Measurements from ENCODE around the gene MICAL3.
"Not testable (repeated sequence)": the region's sequence is repeated elsewhere in the genome, so short reads cannot be mapped to it uniquely, and the experiment has no call there.

MICAL3 gene

GRCh38 chr22:18024276-18024939, at the start of gene MICAL3:
MICAL3 (minus strand) TSS chr22:18024561; CDS start chr22:17906812, 117,749 bp downstream.
- DNase-seq = peak; percentile 58

GRCh38 chr22:18073927-18074326, 49.6 kb upstream of the MICAL3 start:
- DNase-seq = not testable (repeated sequence)

DNA sequence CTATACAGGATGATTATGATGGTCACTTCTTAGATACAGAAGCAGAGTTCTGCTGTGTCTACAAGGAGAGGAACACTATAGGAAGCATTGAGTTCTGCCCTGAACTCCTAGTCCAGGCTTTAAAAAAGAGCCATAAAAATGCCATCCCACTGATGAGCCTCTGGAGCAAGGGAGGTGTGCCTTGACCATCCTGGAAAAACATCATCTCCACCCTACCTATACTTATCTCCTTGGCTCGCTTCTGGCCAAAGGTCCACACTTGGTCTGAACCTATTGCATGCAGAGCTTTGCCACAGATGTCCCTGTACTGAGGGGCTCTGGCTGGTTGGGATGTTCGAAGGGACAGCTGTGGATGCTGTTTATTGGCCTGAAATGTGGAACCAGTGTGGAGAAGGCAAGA, 49.1 kb upstream of the MICAL3 start:
- DNase-seq = no peak

GRCh38 chr22:18071968-18072310, 47.6 kb upstream of the MICAL3 start:
- no peak for DNase-seq

- DNase-seq = not testable (repeated sequence)
These were observed 47.1 kb upstream of the MICAL3 start for GRCh38 chr22:18071307-18071967.

- peak; percentile 21 for DNase-seq
These were observed 46.4 kb upstream of the MICAL3 start for GRCh38 chr22:18070556-18071306.

- DNase-seq = no peak
These were observed 45.7 kb upstream of the MICAL3 start for GRCh38 chr22:18070041-18070440.

- DNase-seq = no peak
These were observed 44.7 kb upstream of the MICAL3 start for GRCh38 chr22:18069041-18069440.

- no peak for DNase-seq
These were observed 44.1 kb upstream of the MICAL3 start for GRCh38 chr22:18068381-18068988.

- DNase-seq = no peak
These were observed 43.4 kb upstream of the MICAL3 start for GRCh38 chr22:18067548-18068341.

DNA sequence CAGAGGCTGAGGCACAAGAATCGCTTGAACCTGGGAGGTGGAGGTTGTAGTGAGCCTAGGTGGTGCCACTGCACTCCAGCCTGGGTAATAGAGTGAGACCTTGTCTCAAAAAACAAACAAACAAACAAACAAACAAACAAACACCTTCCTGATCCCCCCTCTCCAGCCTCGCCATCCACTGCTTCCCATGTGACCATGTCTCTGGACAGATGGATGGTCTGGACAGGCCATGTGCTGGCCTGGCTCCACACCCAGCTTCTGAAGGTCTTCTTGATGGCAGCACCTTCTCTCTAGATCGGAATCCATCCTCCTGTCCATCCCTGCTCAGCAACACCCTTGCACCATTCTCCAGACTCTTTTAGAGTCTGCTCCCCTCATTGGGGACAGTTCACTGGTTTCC, 42.8 kb upstream of the MICAL3 start:
- DNase-seq = no peak

- no peak for DNase-seq
These were observed 42.0 kb upstream of the MICAL3 start for GRCh38 chr22:18066181-18066859.

DNA sequence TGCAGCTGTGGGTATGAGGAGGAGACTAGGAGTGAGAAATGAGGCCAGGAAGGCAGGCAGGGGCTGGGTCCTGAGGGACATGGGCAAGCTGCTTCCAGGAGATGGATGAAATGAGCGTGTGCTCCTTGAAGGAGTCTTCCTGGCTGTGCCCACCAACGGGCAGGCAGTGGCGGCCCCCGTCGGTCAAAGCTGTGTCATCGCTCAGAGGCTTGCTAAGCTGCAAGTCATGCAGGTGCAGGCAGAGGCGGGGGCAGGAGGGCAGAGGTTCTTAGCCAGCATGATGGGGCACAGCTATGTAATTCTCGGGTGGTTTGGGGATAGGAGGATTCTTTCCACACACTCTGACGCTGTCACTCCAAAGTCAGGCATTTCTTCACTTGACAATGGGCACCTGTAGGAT, 40.9 kb upstream of the MICAL3 start:
- DNase-seq = no peak

DNA sequence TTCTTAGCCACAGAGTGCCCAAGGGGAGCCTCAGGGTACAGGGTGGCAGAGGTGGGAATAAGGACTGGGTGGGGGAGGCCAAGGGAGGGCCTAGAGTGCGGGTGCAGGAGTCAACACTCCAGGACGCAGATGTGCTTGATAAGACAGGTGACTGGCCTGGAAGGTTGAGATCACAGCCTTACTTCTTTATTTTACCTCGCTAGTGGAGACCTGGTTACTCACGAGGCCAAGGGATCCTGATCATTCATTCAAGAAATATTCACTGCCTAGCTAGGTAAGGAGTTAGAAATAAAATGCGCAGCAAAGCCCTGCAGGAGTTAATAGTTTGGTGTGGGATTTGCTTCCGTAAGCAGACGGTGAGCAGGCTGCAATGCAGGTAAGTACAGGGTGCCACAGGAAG, 40.3 kb upstream of the MICAL3 start:
- DNase-seq = no peak

GRCh38 chr22:18063715-18064114, 39.4 kb upstream of the MICAL3 start:
- DNase-seq = not testable (repeated sequence)

DNA sequence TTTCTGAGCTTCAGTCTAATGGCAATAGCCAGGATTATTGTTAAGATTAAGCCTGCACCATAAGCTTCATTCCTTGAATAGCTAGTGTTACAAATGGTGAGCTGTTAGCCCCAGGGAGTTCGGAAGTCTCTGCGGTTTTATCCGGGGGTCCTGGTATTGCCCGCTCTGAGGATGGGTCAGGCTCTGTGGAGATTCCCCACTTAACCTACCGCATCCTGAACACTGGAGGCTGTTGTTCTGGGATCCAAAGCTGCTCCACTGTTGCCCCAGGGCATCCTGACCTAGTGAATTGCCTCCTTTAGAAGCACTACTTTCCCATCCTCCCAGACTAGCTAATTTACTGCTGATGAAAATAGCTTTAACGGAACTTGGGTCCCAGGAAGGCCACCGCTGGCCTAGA, 38.9 kb upstream of the MICAL3 start:
- DNase-seq = no peak

DNA sequence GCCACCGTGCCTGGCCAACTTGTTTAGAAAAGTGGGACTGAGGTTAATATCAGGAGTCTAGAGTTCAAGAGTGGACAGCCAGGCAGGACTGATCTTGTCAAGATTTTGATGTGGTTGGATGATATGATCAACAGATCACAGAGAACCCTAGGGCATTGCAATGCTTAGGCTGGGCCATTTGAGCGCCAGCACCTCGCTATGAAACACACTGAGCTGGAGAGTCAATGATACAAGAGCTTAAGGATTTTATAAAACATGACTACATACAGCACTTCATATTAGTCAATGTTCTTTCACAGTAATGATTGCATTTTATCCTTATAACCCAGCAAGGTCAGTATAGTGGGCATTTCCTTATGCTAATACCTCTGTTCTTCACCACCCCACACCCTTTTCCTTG, 38.1 kb upstream of the MICAL3 start:
- DNase-seq = no peak

DNA sequence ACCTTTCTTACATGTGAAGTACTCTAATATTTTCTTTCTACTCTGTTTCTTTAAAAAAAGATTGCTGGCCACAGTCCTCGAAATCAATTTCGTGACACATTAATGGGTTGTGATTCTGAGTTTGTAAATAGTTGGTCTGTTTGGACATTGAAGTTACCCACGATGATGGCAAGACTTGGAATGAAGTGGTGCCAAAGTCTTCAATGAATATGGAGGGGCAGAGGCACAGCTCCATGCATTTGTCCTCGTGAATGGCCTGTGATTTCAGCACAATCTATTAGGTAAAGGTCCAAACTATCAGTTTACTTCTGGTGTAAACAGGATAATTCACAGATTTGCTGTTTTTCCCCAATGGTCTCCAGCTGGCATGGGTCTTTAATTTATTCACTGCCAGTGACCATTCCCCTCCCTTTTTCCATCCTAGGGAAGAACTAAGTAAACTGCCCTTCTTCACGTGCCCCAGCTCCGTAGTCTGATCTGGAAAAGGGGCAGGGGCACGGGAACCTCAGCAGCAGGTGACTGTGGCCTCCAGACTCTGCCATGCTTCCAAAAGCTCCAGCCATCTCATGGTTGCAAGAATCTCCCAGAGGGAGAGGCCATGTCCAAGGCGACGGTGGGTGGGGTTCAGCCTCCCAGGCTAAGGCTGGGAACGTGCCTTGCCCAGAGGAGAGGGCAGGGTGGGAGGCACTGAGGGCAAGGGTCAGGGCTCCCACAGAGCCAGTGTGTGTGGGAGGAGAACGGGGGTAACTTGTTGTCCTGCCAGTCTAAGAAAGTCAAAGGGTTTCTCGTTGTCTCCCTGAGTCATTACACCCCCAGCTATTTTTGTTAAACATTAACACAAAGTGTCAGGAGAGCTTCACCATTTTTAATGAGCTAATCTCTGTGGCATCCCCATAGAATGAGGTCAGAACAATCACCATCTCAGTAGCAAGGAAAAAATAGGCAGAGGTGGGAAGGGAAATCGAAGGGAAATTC, 36.6 kb upstream of the MICAL3 start:
- no peak for DNase-seq

- DNase-seq = no peak
These were observed 35.6 kb upstream of the MICAL3 start for GRCh38 chr22:18059991-18060390.

DNA sequence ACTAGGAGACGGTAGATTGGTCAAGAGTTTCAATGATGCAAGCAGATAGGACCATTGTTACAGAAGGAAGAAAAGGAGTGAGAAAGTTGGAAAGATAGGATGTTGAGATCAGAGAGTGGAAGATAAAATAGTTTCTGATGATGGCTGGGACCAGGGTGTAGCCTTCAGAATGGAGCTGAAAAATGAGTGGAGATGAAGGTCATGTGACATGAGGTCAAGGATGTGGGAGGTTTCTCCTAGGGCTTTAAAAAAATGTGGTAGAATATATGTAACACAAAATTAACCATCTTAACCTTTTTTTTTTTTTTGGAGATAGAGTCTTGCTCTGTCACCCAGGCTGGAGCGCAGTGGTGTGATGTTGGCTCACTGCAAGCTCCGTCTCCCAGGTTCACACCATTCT, 35.1 kb upstream of the MICAL3 start:
- no peak for DNase-seq

- no peak for DNase-seq
These were observed 34.7 kb upstream of the MICAL3 start for GRCh38 chr22:18059094-18059417.
